Stimulated activated CD4-positive, alpha-beta T cell treated with anti-CD3 and anti-CD28 coated beads, Interleukin-12 subunit alpha, Interleukin-12 subunit beta, amount 100 ng/mL, for 24 hours (primary cell): ENCODE measurements around the gene LPO.

Source experiments
- DNase-seq, 2 experiments: peaks; one replicate each; pipeline ENCODE4 v3.0.0-alpha.2; 2020; ENCODE audit warnings: low read depth in 2 of 2

The LPO gene

GRCh38 chr17:58238147-58238634 is at the start of gene LPO:
Gene LPO (plus strand): TSS chr17:58238584. CDS start chr17:58242980, 4,396 bp downstream.
- DNase-seq, result no peak

GRCh38 chr17:58189436-58190146 is 48.8 kb upstream of the LPO start:
- DNase-seq, result no peak

- DNase-seq, result no peak
These were observed 47.0 kb upstream of the LPO start for GRCh38 chr17:58191241-58191896.

GRCh38 chr17:58192612-58193011 is 45.8 kb upstream of the LPO start, which contains the start of gene EPX:
Gene EPX (plus strand): TSS chr17:58192726. CDS start chr17:58192847, 121 bp downstream.
- DNase-seq, result no peak

GRCh38 chr17:58193641-58194255 is 44.6 kb upstream of the LPO start:
- no peak for DNase-seq

- no peak for DNase-seq
These were observed 42.8 kb upstream of the LPO start for GRCh38 chr17:58195518-58196123.

- DNase-seq, result no peak
These were observed 41.8 kb upstream of the LPO start for GRCh38 chr17:58196610-58197009.

- peak; percentile 42 to 66 for DNase-seq
These were observed 38.3 kb upstream of the LPO start for GRCh38 chr17:58200024-58200633.

- DNase-seq, result no peak
These were observed 35.5 kb upstream of the LPO start for GRCh38 chr17:58202859-58203258.

GRCh38 chr17:58204796-58205195 is 33.6 kb upstream of the LPO start:
- no peak for DNase-seq

GRCh38 chr17:58205936-58206335 is 32.4 kb upstream of the LPO start:
- no peak for DNase-seq

GRCh38 chr17:58207451-58207850 is 30.9 kb upstream of the LPO start:
- DNase-seq, result no peak

- DNase-seq, result no peak
These were observed 30.0 kb upstream of the LPO start for GRCh38 chr17:58208344-58208743.

GRCh38 chr17:58210922-58211321 is 27.5 kb upstream of the LPO start:
- DNase-seq, result no peak

GRCh38 chr17:58215685-58216084 is 22.7 kb upstream of the LPO start:
- DNase-seq, result no peak

GRCh38 chr17:58217766-58218165 is 20.6 kb upstream of the LPO start:
- DNase-seq, result no peak

- DNase-seq, result peak; percentile 91 to 93
These were observed 19.2 kb upstream of the LPO start, which contains the start of gene MKS1 for GRCh38 chr17:58219007-58219788. Gene MKS1 (minus strand): TSS chr17:58219255. CDS start chr17:58219230, 25 bp downstream.

- no peak for DNase-seq
These were observed 18.6 kb upstream of the LPO start for GRCh38 chr17:58219789-58220183.

GRCh38 chr17:58224315-58224714 is 14.1 kb upstream of the LPO start:
- no peak for DNase-seq

GRCh38 chr17:58227733-58228132 is 10.7 kb upstream of the LPO start:
- DNase-seq, result no peak

GRCh38 chr17:58228679-58229078 is 9.7 kb upstream of the LPO start:
- no peak for DNase-seq
